ENCODE measurements around the gene UNC5B.

- TF ChIP-seq CTCF (IDR thresholded peaks at IDR 0.05) (no peak), POLR2A (IDR thresholded peaks at IDR 0.05) (no peak)
These were observed 4.0 kb downstream of the UNC5B start for GRCh38 chr10:71216363-71216695.
